Mononuclear cell (primary cell): ENCODE results near the gene RHBDL3. TPM values are rescaled to one million over a fixed set of nuclear protein-coding genes. Genes with fewer than 3 reads are reported as not detected.

ENCODE experiments used
- H3K27me3 ChIP-seq: 2 replicates; pipeline ENCODE4 v1.6.0; 2011; ENCODE audit warnings: low read length, control low read depth; ENCODE audit not compliant: insufficient read depth
- H3K4me1 ChIP-seq: 2 replicates; pipeline ENCODE4 v1.5.1; 2011; ENCODE audit warnings: mild to moderate bottlenecking, low read length, control low read depth; ENCODE audit not compliant: insufficient read depth
- H3K4me3 ChIP-seq: 2 replicates; pipeline ENCODE4 v1.5.1; 2011; ENCODE audit warnings: mild to moderate bottlenecking, low read length, moderate library complexity
- H3K9me3 ChIP-seq: 2 replicates; pipeline ENCODE4 v1.5.1; 2011; ENCODE audit warnings: low read depth, mild to moderate bottlenecking, control low read depth, low read length
- total RNA-seq: library from RNA; depleted of rRNA; stranded (reverse); fragments of >200 nt; gene quantifications from one replicate; pipeline ENCODE4 v1.2.3, GENCODE V29; 2012

The RHBDL3 gene
- total RNA-seq, 1 donor = 0.73 TPM

DNA sequence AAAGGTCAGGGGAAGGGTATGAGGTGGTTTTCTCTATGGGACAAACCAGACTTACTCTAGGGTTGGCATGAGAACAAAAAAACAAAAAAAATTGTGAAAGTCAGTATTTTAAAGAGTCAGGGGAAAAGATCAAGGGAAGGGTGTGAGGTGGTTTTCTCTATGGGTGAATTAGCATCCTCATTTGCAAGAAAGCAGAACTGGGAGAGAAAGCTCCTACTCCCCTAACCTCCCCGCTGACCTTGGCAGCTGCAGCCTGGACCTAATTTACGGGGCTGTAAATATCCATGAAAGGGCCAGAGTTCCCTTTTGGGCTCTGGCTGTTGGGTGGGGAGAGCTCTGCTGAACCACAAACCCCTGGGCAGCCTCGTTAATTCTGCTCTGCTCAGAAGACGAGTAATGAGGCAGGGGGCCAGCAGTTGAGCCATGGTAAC, 10.6 kb downstream of the RHBDL3 start:
- Histone ChIP-seq H3K9me3 (no peaks in the 10 kb centered on the region), H3K4me3 (no peak overlapping the region), H3K27me3 (peaks cover 11% of the 10 kb centered on the region), H3K4me1 (peaks cover 25% of the 10 kb centered on the region)

DNA sequence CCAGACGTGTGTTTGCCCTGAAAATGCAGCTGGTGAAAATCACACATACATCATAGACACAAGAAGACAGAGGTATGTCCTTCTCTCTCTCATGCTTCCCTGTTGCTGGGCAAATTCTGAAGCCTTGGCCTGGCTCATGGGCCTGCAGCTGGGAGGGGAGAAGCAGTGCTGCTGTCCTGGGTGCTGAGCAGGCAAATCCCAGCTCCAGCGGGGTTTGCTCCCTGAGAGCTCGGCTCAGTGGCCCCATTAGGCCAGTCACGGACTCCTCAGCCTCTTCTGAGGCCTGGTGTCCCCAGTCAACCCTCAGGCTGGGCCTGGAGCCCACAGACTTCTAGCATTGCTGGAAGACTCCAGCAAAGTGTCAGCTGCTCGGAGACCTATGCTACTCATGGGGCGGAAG, 11.7 kb downstream of the RHBDL3 start:
- Histone ChIP-seq H3K4me3 (no peak overlapping the region), H3K9me3 (no peaks in the 10 kb centered on the region), H3K27me3 (peaks cover under 1% of the 10 kb centered on the region), H3K4me1 (peaks cover 25% of the 10 kb centered on the region)

DNA sequence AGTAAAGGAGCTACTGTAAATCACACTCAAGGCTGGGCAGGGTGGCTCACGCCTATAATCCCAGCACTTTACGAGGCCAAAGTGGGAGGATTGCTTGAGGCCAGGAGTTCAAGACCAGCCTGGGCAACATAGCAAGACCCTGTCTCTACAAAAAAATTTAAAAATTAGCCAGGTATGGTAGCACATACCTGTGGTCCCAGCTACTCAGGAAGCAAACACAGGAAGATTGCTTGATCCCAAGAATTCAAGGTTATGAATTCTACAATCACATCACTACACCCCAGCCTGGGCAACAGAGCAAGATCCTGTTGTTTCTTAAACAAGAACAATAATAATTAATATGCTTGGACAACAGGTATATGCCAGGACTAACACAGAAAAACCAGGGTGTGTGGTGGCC, 13.2 kb downstream of the RHBDL3 start:
- Histone ChIP-seq H3K4me1 (peaks cover 25% of the 10 kb centered on the region), H3K9me3 (no peaks in the 10 kb centered on the region), H3K4me3 (no peak overlapping the region), H3K27me3 (no peaks in the 10 kb centered on the region)

DNA sequence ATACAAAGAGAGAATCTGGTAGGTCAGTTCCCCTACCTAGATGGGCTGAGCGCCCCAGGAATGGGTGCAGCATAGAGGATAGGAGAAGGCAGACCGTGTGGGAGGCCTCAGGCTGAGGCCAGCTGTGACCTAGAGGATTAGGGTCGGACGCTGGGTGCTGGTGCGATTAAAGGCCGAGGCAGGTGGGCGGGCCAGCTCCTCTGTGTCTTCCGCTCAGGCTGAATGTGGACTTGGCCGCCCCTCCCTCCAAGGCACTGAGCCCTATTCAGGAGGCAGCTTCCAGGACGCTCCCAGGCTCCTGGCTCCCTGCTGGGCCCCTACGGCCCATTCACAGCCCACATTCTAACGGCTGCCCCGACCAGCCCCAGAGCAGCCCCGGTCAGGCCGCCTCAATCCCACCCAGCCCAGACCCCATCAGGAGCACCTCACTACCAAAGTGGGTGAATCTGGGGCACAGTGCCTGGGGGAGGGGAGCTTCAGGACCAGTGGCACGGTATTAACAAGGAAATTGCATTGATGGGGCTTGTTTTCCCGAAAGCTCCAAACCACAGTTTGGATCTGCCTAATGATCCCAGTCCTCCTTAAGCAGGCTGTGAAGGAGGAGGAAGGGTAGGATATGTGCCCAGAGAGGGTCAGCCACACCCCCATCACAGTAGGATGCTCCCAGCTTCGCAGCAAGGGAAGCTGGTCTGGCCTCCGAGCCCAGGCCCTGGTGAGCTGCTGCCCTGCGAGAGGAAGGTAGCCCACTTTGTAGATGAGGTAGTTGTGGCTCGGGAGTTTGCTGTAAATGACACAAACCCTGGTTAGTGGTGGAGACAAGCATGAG, 14.5 kb downstream of the RHBDL3 start:
- Histone ChIP-seq H3K4me1 (peaks cover 18% of the 10 kb centered on the region), H3K9me3 (no peaks in the 10 kb centered on the region), H3K4me3 (no peak overlapping the region)

DNA sequence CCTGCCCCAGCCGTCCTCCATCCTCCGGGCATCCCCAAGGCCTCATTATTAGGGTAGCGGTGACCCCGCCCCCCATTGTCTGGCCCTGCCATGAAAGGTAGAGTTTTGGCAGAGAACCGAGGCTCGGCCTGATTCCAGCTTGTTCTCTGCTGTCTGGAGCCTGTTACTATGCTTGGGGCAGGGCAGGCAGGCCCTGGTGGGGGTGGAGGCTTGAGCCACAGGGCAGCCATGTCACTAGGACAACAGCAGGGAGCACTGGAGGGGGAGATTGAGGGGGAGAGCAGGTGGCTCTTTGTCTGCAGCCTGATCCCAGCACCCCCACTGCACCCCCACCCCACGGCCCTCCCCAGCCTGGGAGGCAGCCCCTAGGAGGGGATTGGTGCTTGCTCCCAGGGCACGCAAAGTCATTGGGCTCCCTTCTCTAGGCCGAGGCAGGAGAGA, 15.4 kb downstream of the RHBDL3 start:
- H3K4me3 ChIP-seq = no peak overlapping the region
- no peaks in the 10 kb centered on the region for H3K27me3 ChIP-seq

More for the DNA sequence above, 14.5 kb downstream of the RHBDL3 start:
- no peaks in the 10 kb centered on the region for H3K27me3 ChIP-seq

DNA sequence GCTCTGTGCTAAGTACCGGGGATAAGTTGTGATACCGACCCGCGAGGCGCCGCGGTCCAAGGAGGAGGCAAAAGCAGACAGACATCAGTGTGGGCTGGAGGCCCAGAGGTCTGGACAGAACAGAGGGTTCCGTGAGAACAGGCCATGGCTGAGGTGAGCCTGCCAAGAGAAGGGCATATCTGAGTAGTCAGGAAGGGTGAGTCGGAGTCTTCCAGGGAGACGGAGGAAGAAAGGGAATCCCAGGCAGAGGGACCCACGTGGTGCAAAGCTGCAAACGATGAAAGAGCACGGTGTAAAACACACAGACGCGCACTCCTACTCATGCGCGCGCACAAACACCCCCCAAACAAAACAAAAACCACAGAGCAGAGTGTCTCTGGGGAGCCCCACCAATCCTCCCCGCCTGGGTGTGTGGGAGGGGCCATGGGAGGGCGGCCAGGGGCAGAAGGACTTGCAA, 18.1 kb downstream of the RHBDL3 start:
- Histone ChIP-seq H3K27me3 (no peaks in the 10 kb centered on the region), H3K4me3 (no peak overlapping the region), H3K9me3 (no peaks in the 10 kb centered on the region), H3K4me1 (peaks cover 15% of the 10 kb centered on the region)

More for the DNA sequence above, 15.4 kb downstream of the RHBDL3 start:
- Histone ChIP-seq H3K9me3 (no peaks in the 10 kb centered on the region), H3K4me1 (peaks cover 9% of the 10 kb centered on the region)

DNA sequence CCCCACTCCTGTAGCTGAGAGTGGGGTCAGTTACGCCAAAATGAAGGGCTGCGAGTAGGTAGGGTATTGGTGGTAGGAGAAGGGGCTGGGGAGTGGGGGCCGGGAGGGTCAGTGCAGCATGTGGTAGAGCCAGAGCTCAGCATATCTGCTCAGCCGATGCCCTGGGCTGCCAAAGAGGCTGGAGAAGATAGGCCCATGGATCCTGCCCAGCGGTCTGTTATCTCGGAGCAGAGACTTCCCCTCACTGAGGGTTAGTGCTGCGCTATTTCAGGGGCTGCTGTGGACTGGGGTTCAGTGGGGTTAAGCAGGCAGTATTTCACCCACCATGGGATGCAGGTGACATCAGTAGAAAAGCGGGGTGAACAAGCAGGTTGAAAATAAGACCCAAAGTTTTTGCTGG, 19.7 kb downstream of the RHBDL3 start:
- Histone ChIP-seq H3K4me1 (peaks cover 22% of the 10 kb centered on the region), H3K4me3 (no peak overlapping the region), H3K9me3 (no peaks in the 10 kb centered on the region), H3K27me3 (no peaks in the 10 kb centered on the region)

DNA sequence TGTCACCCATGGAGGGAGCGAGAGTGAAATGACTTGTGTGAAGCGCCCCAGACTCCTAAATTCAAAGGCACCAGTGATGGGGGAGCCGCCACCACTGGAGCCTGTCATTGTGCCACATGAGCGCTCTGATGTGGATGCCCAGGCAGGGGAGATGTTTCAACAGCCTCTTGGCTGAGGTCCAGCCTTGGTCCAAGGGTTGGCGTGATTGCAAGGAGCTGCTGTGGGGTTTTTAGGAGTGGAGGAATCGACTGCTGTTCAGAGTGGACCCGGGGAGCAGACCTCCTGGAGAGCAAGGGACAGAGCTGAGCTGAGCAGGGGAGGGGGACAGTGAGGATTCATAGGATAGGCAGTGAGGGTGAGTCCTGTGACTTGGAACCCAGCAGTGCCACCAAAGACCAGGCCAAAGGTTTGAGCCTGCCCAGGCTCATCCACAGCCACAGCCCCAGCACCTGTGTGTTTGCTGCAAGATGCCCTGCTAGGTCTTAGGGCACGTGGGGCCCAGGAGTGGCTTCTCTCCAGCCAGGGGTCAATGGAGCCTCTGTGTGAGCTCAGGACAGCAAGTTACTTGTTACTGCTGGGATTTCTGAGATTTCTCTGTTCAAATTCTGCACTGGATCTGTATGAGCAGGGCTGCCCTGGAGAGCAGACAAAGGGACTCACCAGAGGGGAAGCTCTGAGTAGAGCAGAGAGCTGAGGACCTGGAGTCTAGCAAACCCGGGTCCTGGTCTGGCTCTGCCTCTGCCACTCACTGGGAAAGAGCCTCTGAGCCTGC, 20.3 kb downstream of the RHBDL3 start:
- Histone ChIP-seq H3K27me3 (no peaks in the 10 kb centered on the region), H3K4me1 (peaks cover 22% of the 10 kb centered on the region), H3K9me3 (no peaks in the 10 kb centered on the region)

DNA sequence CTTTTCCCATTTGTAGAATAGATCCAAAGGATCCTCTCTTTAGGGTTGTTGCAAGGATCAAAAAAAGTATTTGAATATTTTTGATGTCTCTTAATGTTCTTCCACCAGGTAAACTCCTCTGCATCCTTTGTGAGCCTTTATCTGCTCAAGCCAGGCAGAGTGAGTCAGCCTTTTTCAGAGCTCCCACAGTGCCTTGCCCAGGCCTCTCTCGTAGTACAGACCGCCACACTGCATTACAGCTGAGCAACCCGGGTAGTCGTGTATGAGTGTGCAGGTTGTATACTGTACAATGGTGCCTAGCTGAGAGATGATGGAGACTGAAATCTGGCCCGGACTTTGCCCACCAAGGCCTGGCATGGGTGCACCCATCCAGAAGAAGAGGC, 20.9 kb downstream of the RHBDL3 start:
- no peaks in the 10 kb centered on the region for H3K9me3 ChIP-seq
- H3K27me3 ChIP-seq = no peaks in the 10 kb centered on the region
- H3K4me3 ChIP-seq = no peak overlapping the region
- peaks cover 22% of the 10 kb centered on the region for H3K4me1 ChIP-seq

More for the DNA sequence above, 20.3 kb downstream of the RHBDL3 start:
- H3K4me3 ChIP-seq = no peak overlapping the region

DNA sequence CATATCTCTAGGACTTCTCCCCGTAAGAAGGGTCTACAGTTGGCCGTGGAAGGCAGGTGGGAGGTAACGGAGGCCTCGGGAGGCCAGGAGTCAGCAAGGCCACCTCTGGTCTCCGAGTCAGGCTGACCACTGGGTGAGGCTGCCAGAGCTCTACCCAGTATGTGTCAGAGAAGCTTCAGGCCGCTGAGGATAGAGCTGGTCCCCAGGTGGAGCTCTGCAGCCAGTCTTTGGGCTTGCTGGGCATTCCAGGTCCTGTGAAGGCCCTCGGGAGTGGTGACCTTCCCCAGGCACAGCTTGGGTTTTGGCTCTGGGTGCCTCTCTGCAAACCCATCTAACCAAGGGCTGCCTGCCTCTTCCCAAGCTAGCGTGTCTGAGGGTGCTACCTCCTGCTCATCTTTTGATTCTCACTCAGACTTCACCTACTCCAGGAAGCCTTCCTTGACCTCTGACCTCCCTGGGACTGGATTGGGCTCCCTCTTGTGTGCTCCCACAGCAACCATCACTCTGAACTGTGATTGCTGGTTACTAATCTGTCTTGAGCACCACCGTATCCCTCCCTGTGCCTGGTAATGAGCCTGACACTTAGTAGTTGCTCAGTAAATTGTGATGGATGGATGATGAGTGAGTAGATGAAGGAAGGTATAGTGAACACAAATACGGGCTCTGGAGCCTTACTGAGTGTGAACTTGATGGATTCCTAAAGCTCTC, 22.3 kb downstream of the RHBDL3 start:
- H3K4me3 ChIP-seq = no peak overlapping the region
- no peaks in the 10 kb centered on the region for H3K9me3 ChIP-seq
- peaks cover 22% of the 10 kb centered on the region for H3K4me1 ChIP-seq
- H3K27me3 ChIP-seq = no peaks in the 10 kb centered on the region

DNA sequence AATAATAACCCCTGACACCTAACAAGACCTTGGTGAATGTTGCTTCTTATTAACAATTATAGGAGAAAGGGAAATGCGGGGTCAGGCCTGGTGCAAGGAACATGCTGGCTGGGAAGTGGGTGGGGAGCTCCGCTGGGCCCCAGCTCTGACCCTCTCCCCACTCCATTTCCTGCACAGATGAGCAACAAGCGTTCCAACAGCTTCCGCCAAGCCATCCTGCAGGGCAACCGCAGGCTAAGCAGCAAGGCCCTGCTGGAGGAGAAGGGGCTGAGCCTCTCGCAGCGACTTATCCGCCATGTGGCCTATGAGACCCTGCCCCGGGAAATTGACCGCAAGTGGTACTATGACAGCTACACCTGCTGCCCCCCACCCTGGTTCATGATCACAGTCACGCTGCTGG, 23.0 kb downstream of the RHBDL3 start:
- peaks cover 22% of the 10 kb centered on the region for H3K4me1 ChIP-seq

DNA sequence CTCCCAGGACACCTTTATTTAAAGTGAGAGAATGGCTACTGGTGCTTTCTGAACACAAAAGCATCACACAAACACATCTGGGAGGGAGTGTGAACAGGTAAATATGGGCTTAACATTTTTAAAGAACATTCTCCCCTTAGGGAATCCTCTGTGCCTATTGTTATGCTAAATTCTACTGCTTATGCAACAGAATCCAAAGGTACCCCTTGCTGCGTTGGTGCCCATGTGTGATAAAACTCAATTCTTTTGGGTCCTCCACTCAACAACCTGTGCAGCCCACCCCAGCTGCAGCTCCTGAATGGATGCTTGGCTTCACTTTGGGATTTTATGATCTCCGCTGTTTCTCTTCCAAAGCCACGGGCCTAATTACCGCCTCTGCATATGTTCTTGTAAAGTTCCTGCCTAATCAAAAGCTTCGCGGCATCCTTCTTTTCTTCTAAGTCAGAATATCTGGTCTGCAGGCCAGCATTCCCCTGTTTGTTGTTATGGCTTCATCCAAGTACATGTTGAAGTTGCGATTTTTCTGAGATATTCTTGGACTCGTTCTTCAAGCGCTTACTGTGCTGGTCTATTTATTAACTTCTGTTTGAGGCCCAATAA, 23.9 kb downstream of the RHBDL3 start:
- Histone ChIP-seq H3K4me3 (no peak overlapping the region), H3K9me3 (no peaks in the 10 kb centered on the region), H3K4me1 (peaks cover 22% of the 10 kb centered on the region), H3K27me3 (no peaks in the 10 kb centered on the region)

More for the DNA sequence above, 23.0 kb downstream of the RHBDL3 start:
- Histone ChIP-seq H3K27me3 (no peaks in the 10 kb centered on the region), H3K4me3 (no peak overlapping the region), H3K9me3 (no peaks in the 10 kb centered on the region)

DNA sequence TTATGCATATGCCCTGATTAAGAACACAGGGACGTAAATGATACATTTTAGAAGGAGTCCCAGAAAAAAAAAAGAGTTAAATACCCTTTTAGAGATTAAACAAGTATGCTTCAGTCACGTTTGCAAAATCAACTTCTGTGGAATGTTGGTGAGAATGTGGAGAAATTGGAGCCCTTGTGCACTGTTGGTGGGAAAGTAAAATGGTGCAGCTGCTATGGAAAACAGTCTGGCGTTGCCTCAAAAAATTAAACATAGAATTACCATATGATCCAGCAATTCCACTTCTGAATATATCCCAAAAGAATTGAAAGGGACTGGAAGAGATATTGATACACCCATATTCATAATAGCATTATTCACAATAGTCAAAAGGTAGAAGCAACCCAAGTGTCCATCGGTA, 26.5 kb downstream of the RHBDL3 start:
- Histone ChIP-seq H3K4me3 (no peak overlapping the region), H3K27me3 (no peaks in the 10 kb centered on the region), H3K4me1 (peaks cover 14% of the 10 kb centered on the region), H3K9me3 (no peaks in the 10 kb centered on the region)

DNA sequence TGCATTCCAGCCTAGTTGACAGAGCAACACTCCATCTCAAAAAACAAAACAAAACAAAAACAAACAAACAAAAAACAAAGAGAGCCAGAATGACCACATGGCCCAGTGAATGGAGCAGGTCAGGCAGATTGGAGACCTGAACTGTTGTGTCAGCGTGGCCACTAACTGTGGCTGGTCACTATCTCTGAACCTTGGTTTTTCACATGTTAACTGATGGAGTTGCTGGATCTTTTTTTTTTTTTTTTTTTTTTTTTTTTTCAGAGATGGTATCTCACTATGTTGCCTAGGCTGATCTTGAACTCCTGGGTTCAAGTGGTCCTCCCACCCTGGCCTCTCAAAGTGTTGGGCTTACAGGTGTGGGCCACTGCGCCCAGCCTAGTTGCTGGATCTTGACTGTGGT, 31.8 kb downstream of the RHBDL3 start:
- no peaks in the 10 kb centered on the region for H3K27me3 ChIP-seq
- no peak overlapping the region for H3K4me3 ChIP-seq
- H3K4me1 ChIP-seq = no peaks in the 10 kb centered on the region
- no peaks in the 10 kb centered on the region for H3K9me3 ChIP-seq
